CD4-positive, alpha-beta T cell treated with Interleukin-6 for 4 hours (primary cell): ENCODE results near the gene F8A3.
"Not testable (repeated sequence)": the region's sequence is repeated elsewhere in the genome, so short reads cannot be mapped to it uniquely, and the experiment has no call there.

Source experiments
- DNase-seq: peaks from one replicate; pipeline ENCODE4 v3.0.0-alpha.2; 2020; ENCODE audit warnings: mixed read lengths

F8A3 gene

DNA sequence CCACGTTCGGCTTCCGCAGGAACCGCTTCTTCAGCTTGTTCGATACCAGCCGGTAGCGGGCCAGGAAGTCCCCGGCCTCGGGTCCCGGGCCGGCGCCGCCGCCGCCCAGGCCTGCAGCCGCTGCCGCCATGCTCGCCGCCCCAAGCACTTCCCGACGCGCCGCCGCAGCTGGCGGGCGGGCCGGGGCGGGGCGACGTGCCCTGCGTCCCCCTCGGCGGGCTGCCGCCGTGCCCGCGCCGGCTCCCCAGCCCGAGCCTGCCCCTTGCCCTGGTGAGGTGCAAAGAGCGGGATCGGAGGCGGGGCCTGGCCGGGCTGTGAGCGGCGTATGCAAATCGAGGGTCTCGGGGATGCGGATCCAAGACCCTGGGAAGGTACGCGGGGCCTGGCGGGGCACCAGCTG lies at the start of gene F8A3:
TSS of gene F8A3 (minus strand) at position 150 of the 400 bp plus-strand sequence. CDS start at position 130, 20 bp downstream.
- not testable (repeated sequence) for DNase-seq

DNA sequence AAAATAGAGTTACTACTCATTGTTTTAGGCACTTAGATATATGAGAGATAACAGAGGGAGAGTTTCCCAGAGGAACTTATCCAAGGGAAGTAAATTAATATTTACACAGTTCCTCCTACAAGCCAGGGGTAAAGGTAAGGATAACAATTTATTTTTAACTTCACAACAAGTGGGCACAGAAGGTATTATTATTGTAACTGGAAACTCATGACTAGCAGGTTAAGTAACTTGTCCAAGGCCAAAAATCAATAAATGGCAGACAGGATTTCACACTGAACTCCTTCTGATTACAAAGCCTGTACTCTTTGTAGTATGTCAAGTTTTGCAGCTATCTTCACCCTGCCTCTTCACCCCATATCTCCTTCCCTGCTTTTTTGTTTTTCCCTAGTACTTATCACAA lies 46.9 kb upstream of the F8A3 start:
- no peak for DNase-seq

DNA sequence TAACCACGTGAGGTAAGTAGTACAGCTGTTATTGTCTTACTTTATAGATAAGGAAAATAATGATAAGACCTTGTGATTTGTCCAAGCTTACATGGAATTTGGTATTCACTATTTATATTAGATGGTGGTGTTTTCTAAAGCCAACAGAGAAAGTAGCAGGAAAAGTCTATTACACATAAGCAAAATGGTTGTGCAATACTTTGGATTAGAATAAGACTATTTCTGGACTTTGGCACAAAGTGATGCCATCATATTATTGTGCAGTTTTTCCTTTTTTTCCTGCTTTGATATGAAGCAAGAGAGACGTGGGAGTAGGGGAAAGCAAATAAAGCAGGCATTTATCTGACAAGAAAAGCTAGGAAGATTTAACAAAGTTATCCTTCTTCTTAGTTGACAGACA lies 36.7 kb upstream of the F8A3 start:
- not testable (repeated sequence) for DNase-seq

DNA sequence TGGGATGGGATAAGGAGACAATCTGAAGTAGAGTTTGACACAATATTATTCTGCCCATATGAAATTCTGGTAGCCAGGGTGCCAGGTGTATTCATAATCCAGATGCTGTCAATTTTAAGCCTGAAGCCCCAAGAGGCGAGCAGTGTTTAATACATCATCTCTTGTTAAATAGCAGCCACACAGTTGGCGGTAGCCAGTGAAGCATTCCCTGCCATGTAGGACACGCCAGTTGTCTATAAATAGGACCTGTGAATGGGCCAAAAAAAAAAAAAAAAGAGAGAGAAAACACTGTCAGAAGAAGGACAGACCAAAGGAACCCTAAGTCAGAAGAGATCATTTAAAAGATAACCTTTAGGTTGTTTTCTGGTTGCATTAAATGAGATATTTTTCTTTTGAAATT lies 33.0 kb upstream of the F8A3 start:
- not testable (repeated sequence) for DNase-seq

DNA sequence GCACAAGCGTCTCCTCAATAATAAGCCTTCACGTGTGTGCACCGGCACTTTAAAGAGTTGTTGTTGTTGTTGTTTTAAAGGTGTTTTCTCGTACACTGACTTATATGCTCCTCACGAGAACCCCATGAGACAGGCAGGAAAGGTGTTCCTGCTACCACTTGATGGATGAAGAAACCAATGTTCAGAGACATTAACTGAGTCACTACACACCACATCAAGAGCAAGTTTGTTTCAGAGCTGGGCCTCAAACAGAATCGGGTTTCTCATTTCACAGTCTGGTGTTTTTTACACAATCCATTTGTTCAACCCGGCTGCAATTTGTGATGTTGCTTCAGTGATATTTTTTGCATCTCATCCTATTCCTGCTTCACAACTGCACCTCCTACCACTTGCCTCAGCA lies 18.7 kb upstream of the F8A3 start:
- not testable (repeated sequence) for DNase-seq

DNA sequence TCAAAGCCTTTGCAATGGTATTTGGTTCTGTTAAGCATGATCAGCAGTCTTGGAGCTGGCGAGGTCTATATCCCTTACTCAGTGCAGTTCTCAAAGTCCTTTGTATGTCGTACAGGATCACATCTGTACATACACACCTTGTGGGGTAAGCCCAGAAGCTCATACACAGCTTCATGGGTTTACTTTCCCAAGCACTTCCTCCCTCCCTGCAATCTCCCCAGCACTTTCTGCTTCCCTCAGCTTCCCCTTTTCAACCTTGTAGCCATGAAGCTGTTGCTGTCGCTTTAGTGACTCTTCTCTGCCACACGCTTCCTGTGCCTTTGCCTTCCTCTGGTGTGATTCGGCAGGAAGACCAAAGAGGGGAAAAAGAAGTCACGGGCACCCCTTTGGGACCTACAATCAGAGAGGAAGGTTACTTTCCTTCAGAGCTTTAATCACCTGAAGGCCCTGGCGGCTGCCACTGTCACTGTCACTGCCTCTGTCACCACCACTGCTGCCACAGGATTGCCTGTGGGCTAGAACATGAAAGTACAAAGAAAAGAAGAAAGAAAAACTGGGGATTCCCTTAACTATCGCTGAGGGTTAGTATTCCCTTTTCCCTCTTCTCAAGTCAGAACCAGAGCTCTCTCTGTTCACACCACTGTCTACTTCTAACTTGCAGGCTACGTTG lies 8.0 kb upstream of the F8A3 start:
- not testable (repeated sequence) for DNase-seq

DNA sequence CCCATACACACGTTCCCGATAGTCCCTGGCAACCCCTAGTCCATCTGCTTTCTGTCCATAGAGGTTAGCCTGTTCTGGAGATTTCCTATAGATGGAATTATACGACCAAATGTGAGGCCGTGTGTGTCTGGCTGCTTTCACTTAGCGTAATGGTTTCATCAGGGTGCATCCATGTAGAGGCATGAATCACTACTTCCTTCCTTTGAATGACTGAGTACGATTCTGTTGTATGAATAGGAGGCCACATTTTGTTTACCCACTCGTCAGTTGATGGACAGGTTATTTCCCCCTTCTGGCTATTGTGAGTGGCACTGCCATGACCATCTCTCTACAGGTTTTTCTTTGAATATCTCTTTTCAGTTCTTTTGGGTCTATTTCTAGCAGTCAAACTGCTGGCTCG lies 2.1 kb upstream of the F8A3 start:
- DNase-seq, result not testable (repeated sequence)

DNA sequence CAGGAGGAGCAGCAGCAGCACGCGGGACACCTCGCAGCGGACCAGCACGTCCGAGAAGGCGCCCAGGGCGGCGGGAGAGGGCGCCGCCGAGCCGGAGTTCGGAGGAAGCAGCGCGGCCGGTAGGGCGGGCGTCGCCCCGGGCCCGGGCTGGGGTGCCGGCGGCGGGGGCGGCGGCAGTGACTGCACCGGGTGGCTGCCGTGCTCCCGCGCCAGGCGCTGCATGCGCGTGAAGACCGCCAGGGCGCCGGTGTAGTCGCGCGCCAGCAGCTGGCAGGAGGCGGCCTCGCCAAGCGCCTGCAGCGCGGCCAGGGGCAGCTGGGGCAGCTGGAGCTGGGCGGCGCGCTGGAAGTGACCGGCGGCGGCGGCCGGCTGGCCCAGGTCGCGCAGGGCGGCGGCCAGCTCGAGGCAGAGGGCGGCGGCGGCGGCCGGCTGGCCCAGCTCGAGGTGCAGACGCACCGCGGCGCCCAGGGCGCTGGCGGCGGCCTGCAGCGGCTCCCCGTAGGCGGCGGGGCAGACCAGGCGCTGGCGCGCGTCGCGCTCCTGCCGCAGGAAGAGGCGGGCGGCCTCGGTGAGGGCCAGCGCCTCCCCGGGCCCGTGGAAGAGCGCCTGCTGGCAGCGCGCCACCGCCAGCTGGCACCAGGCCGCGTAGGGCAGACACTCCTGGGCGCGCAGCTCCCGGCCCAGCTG lies 516 bp downstream of the F8A3 start:
- DNase-seq, result not testable (repeated sequence)

DNA sequence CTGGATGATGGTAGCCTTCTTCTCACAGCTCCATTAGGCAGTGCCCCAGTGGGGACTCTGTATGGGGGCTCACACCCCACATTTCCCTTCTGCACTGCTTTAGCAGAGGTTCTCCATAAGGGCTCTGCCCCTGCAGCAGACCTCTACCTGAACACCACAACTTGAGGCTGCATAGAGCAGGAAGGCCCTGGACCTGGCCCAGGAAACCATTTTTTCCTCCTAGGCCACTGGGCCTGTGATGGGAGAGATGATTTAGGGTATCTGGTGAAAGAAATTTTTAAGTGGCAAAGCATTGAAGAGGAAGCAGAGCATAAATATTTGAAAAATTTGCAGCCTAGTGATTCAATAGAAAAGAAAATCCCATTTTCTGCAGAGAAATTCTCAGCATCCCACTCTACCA lies 17.3 kb downstream of the F8A3 start:
- DNase-seq, result no peak

DNA sequence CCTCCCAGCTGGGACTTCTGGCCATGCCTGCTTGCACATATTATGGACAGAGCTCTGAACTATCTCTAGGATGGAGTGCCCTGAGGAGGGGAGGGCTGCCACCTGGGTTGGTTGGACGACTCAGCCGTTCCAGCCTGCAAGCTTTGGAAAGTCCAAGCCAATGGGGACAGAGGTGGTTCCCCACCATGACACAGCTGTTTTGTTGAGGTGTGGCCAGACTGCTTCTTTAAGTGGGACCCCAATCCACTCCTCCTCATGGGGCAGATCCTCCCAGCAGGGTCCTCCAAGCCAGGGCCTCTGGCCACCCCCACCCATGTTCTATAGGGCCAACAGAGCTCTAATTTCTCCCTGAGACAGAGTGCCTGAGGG lies 22.7 kb downstream of the F8A3 start:
- DNase-seq, result no peak

DNA sequence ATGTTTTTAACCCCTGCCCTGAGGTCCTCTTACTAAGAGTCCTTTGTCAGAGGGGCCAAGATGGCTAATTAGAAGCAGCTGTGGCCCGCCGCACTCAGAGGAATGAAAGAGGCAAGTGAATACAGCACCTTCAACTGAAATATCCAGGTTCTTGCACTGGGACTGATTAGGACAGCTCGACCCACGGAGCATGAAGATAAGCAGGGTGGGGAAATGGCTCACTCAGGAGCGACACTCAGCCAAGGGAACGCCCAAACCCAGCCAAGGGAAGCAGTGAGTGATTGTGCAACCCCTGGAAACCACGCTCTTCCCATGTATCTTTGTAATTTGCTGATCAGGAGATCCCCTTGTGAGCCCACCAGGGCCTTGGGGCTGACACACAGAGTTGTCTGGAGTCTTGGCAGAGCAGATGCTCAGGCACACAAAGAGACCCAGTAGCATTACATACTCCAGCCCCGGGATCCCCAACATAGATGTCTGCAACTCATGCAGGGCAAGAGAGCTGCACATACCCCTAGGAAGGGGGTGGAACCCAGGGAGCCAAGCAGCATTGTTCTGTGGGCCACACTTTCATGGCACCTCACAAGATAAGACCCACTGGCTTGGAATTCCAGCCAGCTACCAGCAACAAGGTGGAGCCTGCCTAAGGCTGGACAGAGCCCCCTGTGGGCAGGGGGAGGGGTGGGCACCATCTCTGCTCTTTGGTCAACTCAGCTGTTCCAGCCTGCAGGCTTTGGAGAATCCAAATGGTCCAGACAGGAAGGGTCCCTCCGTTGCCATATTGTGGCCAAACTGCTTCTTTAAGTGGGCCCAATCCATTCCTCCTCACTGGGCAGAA lies 23.3 kb downstream of the F8A3 start:
- DNase-seq, result no peak

DNA sequence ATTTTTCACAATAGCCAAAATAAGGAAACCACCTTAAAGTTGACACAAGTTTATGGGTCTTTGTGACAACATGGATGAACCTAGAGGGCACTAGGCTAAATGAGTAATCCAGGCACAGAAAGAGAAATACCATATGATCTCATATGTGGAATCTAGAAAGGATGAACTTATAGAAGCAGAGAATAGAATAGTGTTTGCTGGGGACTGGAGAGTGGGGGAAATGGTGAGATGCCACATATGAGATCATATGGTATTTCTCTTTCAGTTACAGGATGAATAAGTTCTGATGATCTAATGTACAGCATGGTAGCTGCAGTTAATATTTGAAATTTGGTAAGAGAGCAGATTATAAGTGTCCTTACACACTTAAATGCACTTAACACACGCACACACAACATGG lies 40.7 kb downstream of the F8A3 start:
- no peak for DNase-seq
